Transverse colon (tissue), 3 donors: ENCODE data around the gene GNPTAB.
"Not testable (repeated sequence)": the region's sequence is repeated elsewhere in the genome, so short reads cannot be mapped to it uniquely, and the experiment has no call there.

Source experiments
- POLR2A ChIP-seq: fragments of 450-650 bp; IDR thresholded peaks from one replicate; pipeline ENCODE4 v1.6.1; 2016; ENCODE audit warnings: antibody characterized with exemption, mild to moderate bottlenecking, moderate library complexity
- TF ChIP-seq, protein P1 (sequence below), 5 experiments: fragments of 200-600 bp in 3 of 5; fragments of 450-650 bp in 2 of 5; sonication (generic) in 3 of 5; IDR thresholded peaks; 1 replicate in 2 of 5; 2 replicates in 3 of 5; pipeline ENCODE4 v1.5.1; 2016 to 2017; ENCODE audit warnings: antibody characterized with exemption in 5 of 5, inconsistent platforms in 3 of 5, mild to moderate bottlenecking in 2 of 5, moderate library complexity in 1 of 5

- TF ChIP-seq POLR2A, result not testable (repeated sequence)
- TF ChIP-seq, protein P1, sequence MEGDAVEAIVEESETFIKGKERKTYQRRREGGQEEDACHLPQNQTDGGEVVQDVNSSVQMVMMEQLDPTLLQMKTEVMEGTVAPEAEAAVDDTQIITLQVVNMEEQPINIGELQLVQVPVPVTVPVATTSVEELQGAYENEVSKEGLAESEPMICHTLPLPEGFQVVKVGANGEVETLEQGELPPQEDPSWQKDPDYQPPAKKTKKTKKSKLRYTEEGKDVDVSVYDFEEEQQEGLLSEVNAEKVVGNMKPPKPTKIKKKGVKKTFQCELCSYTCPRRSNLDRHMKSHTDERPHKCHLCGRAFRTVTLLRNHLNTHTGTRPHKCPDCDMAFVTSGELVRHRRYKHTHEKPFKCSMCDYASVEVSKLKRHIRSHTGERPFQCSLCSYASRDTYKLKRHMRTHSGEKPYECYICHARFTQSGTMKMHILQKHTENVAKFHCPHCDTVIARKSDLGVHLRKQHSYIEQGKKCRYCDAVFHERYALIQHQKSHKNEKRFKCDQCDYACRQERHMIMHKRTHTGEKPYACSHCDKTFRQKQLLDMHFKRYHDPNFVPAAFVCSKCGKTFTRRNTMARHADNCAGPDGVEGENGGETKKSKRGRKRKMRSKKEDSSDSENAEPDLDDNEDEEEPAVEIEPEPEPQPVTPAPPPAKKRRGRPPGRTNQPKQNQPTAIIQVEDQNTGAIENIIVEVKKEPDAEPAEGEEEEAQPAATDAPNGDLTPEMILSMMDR (IDR thresholded peaks at IDR 0.05), result not testable (repeated sequence)
Measured at GRCh38 chr12:101856614-101857013, 25.9 kb upstream of the GNPTAB start.
